ENCODE results near the gene SPINK1. TPM values are rescaled to one million over a fixed set of nuclear protein-coding genes. Genes with fewer than 3 reads are reported as not detected.
"Not testable (repeated sequence)": the region's sequence is repeated elsewhere in the genome, so short reads cannot be mapped to it uniquely, and the experiment has no call there.

The SPINK1 gene
- total RNA-seq, 1 experiment from 2014 or later: not detected

DNA sequence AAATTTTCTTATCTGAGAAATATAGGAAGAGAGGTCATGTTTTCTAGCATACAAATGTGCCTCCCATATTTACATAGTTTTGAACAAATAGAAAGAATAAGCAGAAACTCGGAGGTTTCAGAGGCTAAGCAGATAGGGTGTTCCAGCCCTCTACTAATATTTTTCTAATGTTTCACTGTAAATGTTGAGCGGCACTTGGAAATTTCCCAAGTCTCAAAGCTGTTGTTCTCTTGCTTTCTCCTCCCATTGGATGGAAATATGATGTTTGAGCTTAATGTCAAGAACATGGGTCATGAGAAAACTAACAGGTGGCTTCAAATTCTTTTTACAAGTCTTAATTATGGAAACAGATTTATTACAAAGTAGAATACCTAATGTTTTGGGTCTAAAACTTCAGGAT is 5.1 kb downstream of the SPINK1 start:
- H3F3A ChIP-seq (ENCODE audit: insufficient read depth, low read depth): no peaks in the 10 kb centered on the region
- DNase-seq: no peak
- intact Hi-C loops (cut with micrococcal nuclease; ENCODE audit: unreplicated experiment): no loop called here
- no peaks in the 10 kb centered on the region for H3K79me2 ChIP-seq (ENCODE audit: low read depth)
- no peak overlapping the region for H3K4me3 ChIP-seq
- POLR2A ChIA-PET (ENCODE audit: unreplicated experiment): no interaction called here
- H3K9me3 ChIP-seq (ENCODE audit: insufficient read depth, low read depth): no peaks in the 10 kb centered on the region
- H3K27ac ChIP-seq: no peak overlapping the region
- no peaks in the 10 kb centered on the region for H3K4me1 ChIP-seq (replicated peaks; ENCODE audit: insufficient read depth)
- no peak overlapping the region for H3K4me2 ChIP-seq
- TF ChIP-seq, protein P1, sequence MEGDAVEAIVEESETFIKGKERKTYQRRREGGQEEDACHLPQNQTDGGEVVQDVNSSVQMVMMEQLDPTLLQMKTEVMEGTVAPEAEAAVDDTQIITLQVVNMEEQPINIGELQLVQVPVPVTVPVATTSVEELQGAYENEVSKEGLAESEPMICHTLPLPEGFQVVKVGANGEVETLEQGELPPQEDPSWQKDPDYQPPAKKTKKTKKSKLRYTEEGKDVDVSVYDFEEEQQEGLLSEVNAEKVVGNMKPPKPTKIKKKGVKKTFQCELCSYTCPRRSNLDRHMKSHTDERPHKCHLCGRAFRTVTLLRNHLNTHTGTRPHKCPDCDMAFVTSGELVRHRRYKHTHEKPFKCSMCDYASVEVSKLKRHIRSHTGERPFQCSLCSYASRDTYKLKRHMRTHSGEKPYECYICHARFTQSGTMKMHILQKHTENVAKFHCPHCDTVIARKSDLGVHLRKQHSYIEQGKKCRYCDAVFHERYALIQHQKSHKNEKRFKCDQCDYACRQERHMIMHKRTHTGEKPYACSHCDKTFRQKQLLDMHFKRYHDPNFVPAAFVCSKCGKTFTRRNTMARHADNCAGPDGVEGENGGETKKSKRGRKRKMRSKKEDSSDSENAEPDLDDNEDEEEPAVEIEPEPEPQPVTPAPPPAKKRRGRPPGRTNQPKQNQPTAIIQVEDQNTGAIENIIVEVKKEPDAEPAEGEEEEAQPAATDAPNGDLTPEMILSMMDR (conservative IDR thresholded peaks at IDR 0.05): no peak
- no peak for TF ChIP-seq EZH2 (IDR thresholded peaks at IDR 0.05; ENCODE audit: low read depth)
- CTCF ChIA-PET: no interaction called here
- no peaks in the 10 kb centered on the region for H3K9me2 ChIP-seq (ENCODE audit: insufficient read depth)
- no TSS peak for BruUV-seq (replicated peaks)
- no peaks in the 10 kb centered on the region for H3K36me3 ChIP-seq (ENCODE audit: low read depth)
- no peak overlapping the region for H2AFZ ChIP-seq
- H3K27me3 ChIP-seq (ENCODE audit: insufficient read depth, low read depth): peaks cover 24% of the 10 kb centered on the region
- no peaks in the 10 kb centered on the region for H4K20me1 ChIP-seq (ENCODE audit: insufficient read depth)

DNA sequence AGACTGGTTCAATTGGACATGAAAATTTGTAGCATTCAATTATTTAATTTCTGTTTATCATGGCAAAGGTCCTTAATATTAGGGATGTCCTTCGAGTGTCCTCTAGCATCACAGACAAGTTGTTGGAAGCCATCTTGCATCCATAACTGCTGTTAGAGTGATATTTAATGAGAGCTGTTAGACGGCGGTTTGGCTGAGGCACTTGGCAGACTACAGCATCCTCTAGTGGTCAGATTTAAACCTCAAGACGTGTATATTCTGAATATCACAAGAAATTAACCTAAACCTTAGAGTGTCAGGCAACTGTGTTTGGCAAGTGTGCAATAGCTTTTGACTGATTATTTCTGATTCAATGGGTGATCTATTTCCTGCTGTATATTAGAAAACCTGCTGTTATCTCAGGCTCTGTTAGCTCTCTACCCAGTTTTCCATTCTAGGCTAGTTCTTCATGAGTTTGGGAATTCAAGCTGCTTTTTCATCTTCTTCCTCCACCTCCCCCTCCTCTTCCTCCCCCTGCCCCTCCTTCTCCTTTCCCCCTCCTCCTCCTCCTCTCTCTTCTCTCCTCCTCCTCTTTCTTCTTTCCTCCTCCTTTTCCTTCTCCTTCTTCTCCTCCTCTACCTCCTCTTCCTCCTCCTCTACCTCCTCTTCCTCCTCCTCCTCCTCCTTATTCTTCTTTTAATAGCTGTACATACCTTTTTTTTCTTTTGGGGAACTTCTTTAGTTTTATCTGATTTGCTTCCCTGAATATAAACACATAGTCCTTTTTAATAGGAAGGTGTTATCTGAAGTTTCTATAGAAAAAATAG is 8.6 kb downstream of the SPINK1 start:
- Histone ChIP-seq H3K9me2 (ENCODE audit: insufficient read depth) (no peaks in the 10 kb centered on the region; the same call in 1 of the 2 replicates), H3K4me3 (no peak overlapping the region), H3K4me1 (replicated peaks; ENCODE audit: insufficient read depth) (no peaks in the 10 kb centered on the region), H3F3A (ENCODE audit: insufficient read depth, low read depth) (no peaks in the 10 kb centered on the region), H2AFZ (no peak overlapping the region), H3K36me3 (ENCODE audit: low read depth) (no peaks in the 10 kb centered on the region), H3K79me2 (ENCODE audit: low read depth) (no peaks in the 10 kb centered on the region), H3K27me3 (ENCODE audit: insufficient read depth, low read depth) (peaks cover 9% of the 10 kb centered on the region; the same call in 1 of the 2 replicates), H3K4me2 (no peak overlapping the region), H3K27ac (no peak overlapping the region), H4K20me1 (ENCODE audit: insufficient read depth) (no peaks in the 10 kb centered on the region), H3K9me3 (ENCODE audit: insufficient read depth, low read depth) (no peaks in the 10 kb centered on the region)
- DNase-seq: peak in 1 of 2 experiments; percentile 11
- TF ChIP-seq, protein P1 (conservative IDR thresholded peaks at IDR 0.05): peak; percentile 83
- no peak for TF ChIP-seq EZH2 (IDR thresholded peaks at IDR 0.05; ENCODE audit: low read depth)
- ChIA-PET CTCF (interaction anchor here (0.6 to 1.0 kb wide), 4 partner anchors 195 to 1428 kb away, joined by 3 to 5 read pairs (median 4); no protein-coding TSS in a partner anchor), POLR2A (ENCODE audit: unreplicated experiment) (no interaction called here)
- BruUV-seq (replicated peaks): no TSS peak
- intact Hi-C loops (cut with micrococcal nuclease; ENCODE audit: unreplicated experiment): loop anchor here (1.0 to 2.0 kb wide), 2 partner anchors 54 to 195 kb away; no protein-coding TSS in a partner anchor

DNA sequence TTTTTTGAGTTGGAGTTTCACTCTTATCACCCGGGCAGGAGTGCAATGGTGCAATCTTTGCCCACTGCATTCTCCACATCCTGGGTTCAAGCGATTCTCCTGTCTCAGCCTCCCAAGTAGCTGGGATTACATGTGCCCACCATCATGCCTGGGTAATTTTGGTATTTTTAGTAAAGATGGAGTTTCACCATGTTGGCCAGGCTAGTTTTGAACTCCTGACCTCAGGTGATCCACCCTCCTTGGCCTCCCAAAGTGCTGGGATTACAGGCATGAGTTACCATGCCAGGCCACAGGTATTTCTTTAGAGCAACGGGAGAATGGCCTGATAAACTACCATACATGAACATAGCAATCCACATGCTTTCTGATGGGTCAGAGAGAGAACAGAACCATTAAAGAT is 9.2 kb downstream of the SPINK1 start:
- BruUV-seq (replicated peaks); POLR2A ChIA-PET (ENCODE audit: unreplicated experiment): not testable (repeated sequence)

More for the DNA sequence above, 9.2 kb downstream of the SPINK1 start:
- not testable (repeated sequence) for H3K36me3 ChIP-seq (ENCODE audit: low read depth); H3K4me3 ChIP-seq; H2AFZ ChIP-seq; H3K27me3 ChIP-seq (ENCODE audit: insufficient read depth, low read depth); H3K4me2 ChIP-seq; H3F3A ChIP-seq (ENCODE audit: insufficient read depth, low read depth); H3K27ac ChIP-seq; H3K4me1 ChIP-seq (replicated peaks; ENCODE audit: insufficient read depth); H3K9me3 ChIP-seq (ENCODE audit: insufficient read depth, low read depth); H3K9me2 ChIP-seq (ENCODE audit: insufficient read depth); DNase-seq; H4K20me1 ChIP-seq (ENCODE audit: insufficient read depth); H3K79me2 ChIP-seq (ENCODE audit: low read depth)
- CTCF ChIA-PET: interaction anchor here (1.0 kb wide), 1 partner anchor 194 kb away, joined by 3 read pairs; no protein-coding TSS in a partner anchor
- intact Hi-C loops (cut with micrococcal nuclease; ENCODE audit: unreplicated experiment): loop anchor here (1.0 to 2.0 kb wide), 2 partner anchors 55 to 194 kb away; no protein-coding TSS in a partner anchor
